Measurements from ENCODE around the gene FOLR2.

FOLR2 gene

DNA sequence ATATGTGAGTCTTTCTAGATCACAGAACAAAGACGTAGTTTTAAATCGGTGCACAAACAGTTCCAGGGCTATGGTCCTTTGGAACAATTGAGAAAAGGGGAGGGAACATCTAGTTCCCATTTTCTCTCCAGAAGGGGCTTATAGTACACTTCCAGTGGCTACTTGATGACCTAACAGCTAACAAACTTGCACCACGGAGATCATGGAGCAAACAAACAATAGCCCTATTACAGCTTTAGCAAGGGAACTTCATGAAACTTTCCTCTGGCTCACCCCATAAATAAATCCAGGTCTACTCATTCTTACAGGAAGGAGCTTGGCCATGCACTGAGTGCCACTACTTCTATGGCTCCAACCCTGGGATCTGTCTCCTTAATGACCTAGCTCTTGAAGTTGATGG lies 8.3 kb upstream of the FOLR2 start:
- DNase-seq = no peak

DNA sequence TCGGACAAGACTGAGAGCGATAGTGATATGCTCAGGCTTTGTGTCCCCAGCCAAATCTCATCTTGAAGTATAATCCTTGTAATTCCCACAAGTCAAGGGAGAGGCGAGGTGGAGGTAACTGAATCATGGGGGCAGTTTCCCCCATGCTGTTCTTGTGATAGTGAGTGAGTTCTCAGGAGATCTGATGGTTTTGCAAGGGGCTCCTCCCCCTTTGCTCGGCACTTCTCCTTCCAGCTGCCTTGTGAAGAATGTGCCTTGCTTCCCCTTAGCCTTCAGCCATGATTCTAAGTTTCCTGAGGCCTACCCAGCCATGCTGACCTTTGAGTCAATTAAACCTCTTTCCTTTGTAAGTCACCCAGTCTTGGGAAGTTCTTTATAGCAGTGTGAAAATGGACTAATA lies 7.5 kb upstream of the FOLR2 start:
- DNase-seq = no peak

DNA sequence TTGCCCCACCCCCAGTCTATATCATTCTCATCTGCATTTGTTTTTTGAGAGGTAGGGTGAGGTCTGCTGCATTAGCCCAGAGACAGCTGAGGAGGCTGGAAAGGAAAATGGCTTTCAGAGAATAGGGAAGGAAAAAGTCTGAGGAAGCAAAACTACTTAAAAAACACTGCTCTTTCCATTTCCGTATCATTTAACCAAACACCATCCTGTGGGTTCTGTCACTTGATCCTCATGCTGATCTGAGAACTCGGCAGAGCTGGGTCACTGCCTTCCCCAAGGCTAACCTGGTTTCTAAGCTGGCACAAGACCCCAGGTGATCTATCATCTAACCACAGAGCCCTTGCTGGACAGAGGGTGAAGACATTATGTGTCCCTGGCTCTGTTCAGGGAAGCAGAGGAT lies 1.2 kb downstream of the FOLR2 start:
- no peak for DNase-seq

DNA sequence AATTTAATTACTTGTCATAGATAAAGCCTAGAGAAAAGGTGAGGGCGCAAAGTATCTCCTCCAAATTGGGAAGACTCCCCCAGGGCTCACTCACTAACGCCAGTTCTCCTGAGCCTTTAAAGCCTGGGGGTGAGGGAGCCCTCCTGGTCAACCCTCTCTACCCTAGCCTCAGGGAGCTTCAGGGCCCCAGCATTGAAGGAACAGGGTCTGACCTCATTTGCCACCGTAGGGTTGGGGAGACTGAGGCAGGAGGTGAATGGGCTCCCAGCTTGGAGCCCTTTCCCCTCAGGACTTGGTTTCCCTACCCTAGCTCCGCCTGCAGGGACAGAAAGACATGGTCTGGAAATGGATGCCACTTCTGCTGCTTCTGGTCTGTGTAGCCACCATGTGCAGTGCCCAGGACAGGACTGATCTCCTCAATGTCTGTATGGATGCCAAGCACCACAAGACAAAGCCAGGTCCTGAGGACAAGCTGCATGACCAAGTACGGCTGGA lies 1.7 kb downstream of the FOLR2 start:
- DNase-seq = no peak

DNA sequence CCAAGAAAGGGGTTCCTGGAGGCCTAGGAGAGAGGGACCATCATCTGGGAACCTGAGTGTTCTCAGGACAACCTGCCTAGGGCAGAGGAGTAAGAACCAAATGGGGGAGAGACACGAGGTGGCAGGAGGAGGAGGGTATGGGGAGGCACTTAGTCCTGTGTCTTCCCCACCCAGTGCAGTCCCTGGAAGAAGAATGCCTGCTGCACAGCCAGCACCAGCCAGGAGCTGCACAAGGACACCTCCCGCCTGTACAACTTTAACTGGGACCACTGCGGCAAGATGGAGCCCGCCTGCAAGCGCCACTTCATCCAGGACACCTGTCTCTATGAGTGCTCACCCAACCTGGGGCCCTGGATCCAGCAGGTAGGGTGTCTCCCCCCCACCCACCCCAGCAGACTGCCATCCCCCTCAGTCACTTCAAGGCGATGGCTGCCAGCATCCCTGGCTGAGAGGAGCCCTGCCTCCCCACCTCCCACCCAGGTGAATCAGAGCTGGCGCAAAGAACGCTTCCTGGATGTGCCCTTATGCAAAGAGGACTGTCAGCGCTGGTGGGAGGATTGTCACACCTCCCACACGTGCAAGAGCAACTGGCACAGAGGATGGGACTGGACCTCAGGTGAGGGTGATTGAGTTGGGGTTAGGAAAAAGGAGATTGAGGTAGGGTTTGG lies 4.2 kb downstream of the FOLR2 start:
- no peak for DNase-seq

DNA sequence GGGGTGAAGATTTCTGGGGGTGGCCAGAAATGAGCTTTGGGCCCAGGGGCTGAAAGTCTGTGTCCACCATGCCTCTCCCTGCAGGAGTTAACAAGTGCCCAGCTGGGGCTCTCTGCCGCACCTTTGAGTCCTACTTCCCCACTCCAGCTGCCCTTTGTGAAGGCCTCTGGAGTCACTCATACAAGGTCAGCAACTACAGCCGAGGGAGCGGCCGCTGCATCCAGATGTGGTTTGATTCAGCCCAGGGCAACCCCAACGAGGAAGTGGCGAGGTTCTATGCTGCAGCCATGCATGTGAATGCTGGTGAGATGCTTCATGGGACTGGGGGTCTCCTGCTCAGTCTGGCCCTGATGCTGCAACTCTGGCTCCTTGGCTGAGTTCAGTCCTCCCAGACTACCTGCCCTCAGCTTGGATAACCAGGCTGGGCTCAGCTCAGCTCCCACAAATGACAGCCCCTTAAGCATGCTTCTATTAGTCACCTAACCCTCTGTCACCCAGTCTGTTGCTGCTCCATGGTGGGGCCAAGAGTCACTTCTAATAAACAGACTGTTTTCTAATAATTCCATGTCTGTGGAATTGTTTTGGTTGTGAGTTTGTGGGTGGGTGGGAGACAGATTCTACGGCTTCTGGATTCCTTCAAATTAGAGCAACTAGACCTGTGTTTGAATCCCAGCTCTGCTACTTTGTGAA lies 4.9 kb downstream of the FOLR2 start:
- DNase-seq = no peak

DNA sequence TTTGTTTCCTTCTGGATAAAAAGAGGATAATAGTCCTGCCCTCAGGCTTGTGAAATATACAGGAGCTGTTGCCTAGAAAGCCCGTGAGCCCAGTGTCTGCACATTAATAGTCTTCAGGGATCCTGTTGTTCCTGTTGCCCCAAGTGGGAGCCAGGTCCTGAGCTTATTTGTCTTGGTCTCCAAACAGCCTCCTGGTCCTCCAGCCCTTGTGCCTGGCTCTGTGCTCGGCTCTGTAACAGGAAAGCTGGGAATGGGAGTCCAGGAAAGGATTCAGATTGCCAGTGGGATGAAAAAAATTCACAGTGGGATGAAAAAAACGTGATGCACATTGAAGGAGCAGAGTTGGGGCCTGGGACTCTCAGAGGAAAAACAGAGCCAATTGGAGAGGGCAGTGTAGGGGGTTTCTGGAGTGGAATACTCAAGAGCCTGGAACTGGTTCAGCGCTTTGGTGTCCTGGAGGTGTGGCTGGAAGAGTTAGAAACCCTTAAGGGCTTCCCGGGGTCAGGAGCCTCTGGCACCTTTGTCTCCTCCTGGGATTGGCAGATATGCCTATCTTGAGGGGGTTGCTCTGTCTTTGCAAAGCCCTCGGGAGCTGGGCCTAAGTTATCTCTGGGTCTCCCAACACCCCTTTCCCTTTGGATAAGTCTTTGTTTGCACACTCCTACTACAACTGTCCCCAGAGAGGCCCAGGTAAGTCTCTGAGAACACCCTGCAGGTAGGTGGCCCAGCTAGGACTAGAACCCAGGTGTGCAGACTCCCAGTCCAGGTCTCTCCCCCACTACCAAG lies 5.7 kb downstream of the FOLR2 start:
- no peak for DNase-seq

DNA sequence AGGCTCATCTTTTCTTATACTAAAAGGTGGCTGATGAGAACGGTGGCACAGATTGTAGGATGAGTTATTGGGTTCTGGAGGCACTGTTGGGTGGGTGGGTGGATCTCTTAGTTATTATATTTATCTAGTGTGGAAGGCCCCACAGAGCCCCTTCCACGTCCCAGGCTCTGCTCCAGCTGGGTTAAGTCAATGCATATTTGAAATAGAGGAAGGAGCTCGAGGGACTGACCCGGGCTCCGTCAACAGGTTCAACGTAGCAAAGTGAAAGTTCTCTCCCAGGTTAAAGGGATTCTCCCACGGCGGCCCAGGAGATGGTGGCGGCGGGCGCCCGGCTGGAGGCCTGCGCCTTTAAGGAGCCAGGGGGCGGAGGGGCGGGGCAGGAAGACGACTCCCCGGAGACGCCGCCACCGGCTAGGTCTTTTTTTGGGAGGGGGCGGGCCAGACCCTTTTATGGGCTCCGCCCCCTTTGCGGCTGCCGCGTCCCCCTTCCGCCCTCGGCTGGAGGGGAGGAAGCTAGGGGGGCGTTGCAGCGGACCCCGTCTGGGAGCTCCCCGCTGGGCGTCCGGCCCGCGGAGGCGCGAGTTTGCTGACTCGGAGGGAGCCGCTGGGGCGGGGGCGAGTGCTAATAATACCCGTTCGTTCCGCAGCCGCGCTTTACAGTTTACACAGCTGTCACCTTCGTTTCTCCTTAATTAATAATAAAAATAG lies 6.5 kb downstream of the FOLR2 start:
- peak; percentile 87 for DNase-seq

DNA sequence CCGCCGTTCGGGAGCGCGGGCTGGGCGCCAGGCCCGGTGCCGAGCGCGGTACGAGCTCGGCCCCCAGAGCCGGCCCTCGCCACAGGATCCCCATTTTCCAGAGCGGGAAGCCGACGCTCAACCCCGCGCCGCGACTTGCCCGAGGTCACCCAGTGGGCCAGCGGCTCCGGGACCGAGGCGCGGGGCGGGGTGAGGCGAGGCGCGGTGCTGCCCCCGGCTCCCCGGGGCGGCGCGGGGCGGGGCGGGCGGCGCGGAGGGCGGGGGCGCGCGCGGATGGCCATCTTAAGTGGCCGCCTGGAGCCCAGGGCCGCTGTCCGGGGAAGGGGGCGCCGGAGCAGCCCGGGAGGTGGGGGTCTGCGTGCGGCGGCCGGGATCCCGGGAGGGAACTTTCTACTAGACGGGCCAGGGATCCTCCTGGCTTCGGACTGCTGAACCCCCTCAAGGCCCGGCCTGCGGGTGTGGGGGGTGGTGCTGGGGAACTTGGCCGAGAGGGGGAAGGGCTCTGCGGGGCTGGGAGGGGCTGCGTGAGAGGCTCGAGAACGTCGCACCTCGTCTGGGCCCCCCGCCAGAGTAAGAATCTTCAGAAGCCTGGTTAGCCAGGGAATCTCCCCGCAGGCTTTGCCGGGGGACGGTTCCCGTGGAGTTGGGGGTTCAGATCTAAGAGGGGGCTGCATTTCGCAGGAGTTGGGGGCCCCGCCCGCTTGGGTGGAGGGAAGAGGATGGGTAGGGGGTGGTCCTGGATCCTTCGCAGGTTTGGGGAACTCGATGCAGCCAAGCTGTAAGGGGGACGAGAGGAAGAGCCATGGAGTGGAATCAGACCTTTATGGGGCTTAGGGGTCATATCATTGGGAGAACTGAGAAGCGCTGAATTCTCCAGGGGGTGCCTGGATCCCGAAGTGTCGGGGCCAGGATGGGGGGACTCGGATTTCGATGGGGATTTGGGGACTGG lies 7.3 kb downstream of the FOLR2 start:
- DNase-seq = no peak

DNA sequence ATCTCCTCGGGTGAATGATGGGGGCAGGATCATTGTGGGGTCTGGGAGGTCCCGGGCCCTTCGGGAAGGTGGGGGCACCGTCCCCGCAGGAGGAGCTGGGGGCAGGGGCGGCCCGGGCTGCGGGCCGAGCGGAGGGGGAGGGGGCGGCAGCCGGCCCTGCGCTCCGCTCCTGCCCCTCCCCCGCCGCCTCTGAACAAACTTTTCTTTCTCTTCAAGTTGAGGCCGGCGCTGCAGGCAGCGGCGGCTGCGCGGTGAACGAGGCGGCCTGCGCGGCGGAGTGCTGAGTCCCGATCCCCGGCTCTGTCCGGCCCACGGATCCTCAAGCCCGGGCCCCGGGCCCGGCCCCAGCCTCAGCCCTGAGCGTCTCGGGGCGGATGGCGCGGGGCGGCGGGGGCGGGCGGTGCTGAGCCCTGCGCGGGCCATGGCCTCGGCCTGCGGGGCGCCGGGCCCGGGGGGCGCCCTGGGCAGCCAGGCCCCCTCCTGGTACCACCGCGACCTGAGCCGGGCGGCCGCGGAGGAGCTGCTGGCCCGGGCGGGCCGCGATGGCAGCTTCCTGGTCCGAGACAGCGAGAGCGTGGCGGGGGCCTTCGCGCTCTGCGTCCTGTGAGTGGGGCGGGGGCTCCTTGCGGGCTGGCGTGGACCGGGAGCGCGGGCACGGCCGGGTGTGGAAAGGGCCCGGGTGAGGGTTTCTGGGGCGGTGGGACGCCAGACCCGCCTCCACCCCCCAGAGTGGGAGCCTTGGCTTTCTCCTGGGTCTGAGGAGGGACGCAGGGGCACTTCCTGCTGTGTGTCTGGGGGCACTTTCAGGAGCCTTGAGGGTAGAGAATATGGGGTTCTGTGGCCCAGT lies 8.2 kb downstream of the FOLR2 start, which contains the start of gene INPPL1:
TSS of gene INPPL1 (plus strand) at position 204 of the 847 bp plus-strand sequence. CDS start at position 422, 218 bp downstream.
- no peak for DNase-seq

DNA sequence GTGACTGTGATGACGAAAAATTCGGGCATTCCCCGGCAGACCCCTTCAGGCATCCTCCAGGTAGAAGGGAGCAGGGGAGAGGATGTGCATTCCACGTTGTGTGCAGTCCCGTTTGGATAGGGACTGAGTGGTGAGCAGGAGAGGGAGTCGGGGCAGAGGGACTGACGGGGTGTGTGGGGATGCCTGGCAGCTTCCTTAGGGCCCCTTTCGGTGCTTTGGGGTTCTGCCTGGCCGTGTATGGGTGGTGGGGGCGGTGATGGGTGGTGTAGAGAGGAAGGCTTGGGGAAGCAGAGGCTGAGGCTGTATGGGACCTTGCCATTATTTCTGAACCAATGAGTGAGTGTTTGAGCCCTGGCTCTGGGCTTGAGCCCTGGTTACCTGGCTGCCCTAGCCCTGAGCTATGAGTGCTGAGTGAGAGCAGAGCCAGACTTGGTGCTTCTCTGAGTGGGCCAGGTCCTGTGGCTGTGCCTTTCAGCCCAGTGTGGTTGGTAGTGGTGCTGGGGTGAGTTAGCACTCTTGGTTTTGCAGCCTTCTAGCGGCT lies 8.9 kb downstream of the FOLR2 start:
- no peak for DNase-seq

DNA sequence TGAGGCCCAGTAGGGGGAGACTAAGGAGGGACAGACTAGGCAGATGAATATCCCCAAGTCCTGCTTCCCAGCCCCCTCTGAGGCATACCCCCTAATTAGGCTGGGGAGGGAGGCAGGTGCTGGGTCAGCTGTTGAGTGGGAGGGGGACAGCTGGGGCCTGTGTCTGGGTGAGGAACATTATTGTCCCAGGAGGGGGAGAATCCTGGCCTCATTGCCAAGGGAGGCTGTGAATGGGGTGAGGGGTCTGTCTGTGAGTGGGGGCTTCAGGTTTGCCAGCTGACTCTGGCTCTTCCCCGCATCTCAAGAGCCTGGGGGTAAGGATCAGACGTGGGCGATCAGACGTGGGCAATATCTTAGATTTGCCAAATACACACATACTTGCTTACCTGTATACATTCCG lies 10.1 kb downstream of the FOLR2 start:
- peak; percentile 40 for DNase-seq

DNA sequence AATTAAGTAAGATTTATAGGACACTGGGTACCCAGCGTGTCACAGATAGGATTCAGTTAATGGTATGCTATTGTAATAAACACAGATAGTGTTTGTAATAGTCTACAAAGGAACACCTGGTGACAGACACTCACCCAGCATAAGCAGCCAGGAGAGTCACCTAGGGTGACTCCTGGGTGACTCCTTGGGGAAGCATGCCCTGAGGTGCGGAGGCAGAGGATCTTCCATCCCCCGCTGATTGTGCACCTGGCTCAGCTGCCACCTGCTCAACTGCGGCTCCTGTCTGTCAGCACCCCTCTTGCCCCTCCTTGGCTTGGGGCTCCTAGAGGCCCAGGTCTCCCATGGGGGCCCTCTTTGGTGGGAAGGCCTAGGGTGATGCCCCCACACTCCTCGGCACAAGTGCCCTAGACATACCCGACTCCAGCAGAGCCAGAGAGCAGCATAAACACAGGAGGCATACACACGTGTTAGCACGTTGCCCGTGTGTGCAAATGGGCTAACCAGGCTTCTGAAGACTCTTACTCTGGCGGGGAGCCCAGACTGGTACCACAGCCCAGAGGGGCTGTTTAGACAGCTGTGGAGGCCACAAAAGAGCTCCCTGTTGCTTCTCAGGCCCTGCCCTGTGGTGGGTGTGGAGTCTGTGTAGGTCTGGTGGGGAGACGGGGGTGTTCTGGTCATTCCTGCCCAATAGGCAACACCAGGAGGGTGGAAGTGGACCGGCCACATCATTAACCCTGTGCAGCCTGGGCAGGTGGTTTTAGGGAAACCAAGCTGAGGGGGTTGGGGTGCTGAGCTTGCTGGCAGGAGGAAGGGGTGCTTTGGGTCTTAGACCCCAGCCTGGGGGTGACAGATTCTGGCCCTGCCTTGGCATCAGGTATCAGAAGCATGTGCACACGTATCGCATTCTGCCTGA lies 11.0 kb downstream of the FOLR2 start:
- peak; percentile 96 for DNase-seq

DNA sequence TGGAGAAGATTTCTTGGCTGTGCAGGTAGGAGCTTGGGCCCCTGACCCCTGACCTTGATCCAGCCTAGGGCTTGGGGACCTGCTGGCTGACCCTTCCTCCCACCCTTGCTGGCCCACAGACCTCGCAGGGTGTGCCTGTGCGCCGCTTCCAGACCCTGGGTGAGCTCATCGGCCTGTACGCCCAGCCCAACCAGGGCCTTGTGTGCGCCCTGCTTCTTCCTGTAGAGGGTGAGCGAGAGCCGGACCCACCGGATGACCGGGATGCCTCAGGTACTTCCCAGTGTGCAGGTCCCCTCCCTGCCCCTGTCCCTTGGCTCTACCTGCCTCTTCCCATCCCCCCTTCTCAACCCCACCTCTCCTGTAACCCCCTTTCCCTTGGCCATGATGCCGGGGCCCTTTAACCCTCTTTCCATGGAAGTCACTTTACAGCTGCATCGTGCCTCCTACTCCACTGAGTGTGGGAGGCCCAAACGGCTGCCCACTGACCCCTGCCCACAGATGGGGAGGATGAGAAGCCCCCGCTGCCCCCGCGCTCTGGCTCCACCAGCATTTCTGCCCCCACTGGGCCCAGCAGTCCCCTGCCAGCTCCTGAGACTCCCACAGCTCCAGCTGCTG lies 11.7 kb downstream of the FOLR2 start:
- DNase-seq = no peak

DNA sequence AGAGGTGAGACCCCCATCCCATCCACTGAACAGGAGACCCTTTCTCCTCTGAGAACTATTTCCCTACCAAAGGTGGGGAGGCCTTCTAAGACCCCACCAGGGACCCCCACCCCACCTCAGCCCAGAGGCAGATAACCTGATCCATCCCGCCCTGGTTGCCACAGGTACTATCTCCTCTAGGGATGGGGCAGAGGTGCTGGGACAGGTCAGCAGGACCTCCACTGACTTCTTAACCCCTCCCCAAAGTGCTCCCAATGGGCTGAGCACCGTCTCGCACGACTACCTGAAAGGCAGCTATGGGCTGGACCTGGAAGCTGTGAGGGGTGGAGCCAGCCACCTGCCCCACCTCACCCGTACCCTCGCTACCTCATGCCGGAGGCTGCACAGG lies 12.2 kb downstream of the FOLR2 start:
- no peak for DNase-seq

DNA sequence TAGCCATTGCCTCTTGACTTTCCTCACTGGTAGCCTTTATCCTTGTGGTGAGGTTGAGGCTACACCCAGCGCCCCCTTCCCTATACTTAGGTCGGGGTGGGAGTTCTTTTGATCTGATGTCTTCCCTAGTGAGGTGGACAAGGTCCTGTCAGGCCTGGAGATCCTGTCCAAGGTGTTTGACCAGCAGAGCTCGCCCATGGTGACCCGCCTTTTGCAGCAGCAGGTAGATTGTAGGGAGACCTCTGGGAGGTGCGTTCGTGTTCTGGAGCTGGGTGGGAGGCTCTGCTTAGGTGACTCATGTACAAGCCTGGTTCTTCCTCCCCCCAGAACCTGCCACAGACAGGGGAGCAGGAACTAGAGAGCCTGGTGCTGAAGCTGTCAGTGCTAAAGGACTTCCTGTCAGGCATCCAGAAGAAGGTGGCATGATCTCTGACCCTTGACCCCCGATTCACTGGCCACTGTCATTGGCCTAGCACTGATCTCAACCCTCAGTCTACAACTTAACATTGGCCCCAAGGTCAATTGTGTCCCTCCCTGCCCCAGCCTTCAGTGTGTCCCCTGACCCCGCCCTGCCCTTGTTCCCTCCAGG lies 12.8 kb downstream of the FOLR2 start:
- DNase-seq = no peak

DNA sequence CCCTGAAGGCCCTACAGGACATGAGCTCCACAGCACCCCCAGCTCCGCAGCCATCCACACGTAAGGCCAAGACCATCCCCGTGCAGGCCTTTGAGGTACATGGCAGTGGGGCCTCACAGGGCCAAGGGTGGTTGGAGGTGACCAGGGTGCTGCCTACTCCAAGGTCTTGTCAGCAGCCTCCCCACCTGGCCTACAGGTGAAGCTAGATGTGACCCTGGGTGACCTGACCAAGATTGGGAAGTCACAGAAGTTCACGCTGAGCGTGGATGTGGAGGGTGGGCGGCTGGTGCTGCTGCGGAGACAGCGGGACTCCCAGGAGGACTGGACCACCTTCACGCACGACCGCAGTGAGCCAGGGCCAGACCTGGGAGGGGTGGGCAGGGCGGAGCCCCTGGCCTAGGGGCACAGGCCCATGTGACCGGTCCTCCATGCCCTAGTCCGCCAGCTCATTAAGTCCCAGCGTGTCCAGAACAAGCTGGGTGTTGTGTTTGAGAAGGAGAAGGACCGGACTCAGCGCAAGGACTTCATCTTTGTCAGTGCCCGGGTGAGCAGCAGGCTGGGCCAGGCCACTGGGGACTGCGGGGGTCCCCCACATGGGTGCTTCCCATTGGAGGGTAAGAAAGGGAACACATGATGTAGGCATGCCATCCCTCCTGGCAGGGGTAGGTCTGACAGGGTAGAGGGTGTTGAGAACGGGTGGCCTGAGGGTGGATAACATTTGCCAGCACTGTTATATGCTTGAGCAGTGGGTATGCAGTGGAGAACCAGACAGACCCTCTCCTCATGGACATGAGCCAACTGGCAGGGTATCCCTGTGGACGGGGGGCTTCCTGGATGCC lies 13.6 kb downstream of the FOLR2 start:
- no peak for DNase-seq

All from NCI-H2081 treated with DMSO at 0.1 percent for 48 hours (cell line).